ENCODE measurements around the gene CAST. TPM values are rescaled to one million over a fixed set of nuclear protein-coding genes. Genes with fewer than 3 reads are reported as not detected.

The CAST gene
- total and polyA plus RNA-seq, 3 donors from 2014 or later = 195 to 260 (median 241) TPM

DNA sequence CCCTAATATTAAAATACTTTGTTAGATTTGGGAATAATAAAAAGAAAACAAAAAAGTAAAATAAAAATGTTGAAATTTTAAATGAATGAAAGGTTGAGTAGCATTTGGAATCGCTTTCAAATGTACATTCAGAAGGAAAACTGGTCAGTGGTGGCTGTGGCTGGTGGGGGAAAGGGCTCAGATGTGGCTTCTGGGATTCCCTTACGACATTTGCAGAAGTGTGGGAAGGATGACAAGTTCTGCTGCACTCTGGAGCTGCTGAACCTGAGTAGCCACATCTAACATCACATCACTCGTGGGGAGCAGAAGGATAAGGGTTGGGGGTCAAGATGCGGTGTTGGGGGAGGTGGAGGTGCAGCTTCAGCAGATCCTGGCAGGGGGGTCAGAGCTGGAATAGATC is 25.6 kb upstream of the CAST start:
- Histone ChIP-seq H3K27me3 (no peaks in the 10 kb centered on the region), H3K9me3 (no peaks in the 10 kb centered on the region), H3K4me3 (no peak overlapping the region), H3K27ac (no peak overlapping the region), H3K36me3 (ENCODE audit: low read depth, missing control alignments) (no peaks in the 10 kb centered on the region), H3K4me1 (no peaks in the 10 kb centered on the region)
- no peak for TF ChIP-seq POLR2A (IDR thresholded peaks at IDR 0.05)
- TF ChIP-seq, protein P1, sequence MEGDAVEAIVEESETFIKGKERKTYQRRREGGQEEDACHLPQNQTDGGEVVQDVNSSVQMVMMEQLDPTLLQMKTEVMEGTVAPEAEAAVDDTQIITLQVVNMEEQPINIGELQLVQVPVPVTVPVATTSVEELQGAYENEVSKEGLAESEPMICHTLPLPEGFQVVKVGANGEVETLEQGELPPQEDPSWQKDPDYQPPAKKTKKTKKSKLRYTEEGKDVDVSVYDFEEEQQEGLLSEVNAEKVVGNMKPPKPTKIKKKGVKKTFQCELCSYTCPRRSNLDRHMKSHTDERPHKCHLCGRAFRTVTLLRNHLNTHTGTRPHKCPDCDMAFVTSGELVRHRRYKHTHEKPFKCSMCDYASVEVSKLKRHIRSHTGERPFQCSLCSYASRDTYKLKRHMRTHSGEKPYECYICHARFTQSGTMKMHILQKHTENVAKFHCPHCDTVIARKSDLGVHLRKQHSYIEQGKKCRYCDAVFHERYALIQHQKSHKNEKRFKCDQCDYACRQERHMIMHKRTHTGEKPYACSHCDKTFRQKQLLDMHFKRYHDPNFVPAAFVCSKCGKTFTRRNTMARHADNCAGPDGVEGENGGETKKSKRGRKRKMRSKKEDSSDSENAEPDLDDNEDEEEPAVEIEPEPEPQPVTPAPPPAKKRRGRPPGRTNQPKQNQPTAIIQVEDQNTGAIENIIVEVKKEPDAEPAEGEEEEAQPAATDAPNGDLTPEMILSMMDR (IDR thresholded peaks at IDR 0.05) = no peak
- WGBS, 2 donors = 94% methylated on average over 4 of the region's 4 CpGs
- intact Hi-C loops (cut with DNase I; ENCODE audit: low total_unique reads) = no loop called here
- DNase-seq = no peak

DNA sequence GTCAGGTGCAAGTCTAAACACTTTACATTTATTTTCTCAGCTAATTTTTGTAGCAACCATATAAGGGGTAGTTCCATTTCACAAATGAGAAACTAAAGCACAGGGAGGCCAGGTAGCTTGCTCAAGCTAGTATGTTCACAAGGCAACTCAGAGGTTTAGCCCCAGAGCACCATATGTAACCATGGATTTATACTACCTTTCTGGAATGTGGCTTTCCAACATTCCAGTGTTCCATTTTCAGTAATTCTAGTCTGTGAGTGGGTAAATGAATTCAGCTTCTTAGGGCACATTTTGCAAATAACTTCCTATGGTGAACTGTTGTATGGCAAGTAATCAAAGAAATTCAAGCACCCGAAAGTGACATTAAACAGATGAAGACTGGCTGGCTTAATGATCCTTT is 25.0 kb upstream of the CAST start:
- TF ChIP-seq, protein P1 (IDR thresholded peaks at IDR 0.05) = no peak
- no peak for TF ChIP-seq POLR2A (IDR thresholded peaks at IDR 0.05)
- Histone ChIP-seq H3K4me3 (no peak overlapping the region), H3K27me3 (no peaks in the 10 kb centered on the region), H3K4me1 (no peaks in the 10 kb centered on the region), H3K27ac (no peak overlapping the region), H3K9me3 (no peaks in the 10 kb centered on the region), H3K36me3 (ENCODE audit: low read depth, missing control alignments) (no peaks in the 10 kb centered on the region)
- WGBS, 2 donors = 90 to 100% methylated on average over 1 of the region's 1 CpG
- no peak for DNase-seq
- intact Hi-C loops (cut with DNase I; ENCODE audit: low total_unique reads) = no loop called here

DNA sequence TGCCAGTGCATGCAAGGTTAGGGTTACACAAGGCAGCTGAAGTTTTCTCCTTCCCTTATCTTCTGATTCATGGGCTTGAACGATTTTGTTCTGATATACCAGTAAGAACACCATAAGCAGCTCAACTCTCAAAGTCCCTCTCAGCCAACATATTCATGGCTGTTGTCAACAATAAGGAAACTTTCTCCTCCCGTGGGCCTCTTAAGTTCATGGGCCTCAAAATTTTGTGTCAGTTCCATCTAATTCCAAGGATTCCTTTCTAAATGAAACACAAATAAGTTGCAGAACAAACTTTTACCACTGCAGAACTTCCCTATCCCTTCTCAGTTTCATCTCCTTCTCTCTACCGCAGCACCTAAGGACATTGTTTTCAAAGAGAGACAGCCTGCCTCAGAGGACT is 23.6 kb upstream of the CAST start:
- Histone ChIP-seq H3K4me1 (no peaks in the 10 kb centered on the region), H3K9me3 (no peaks in the 10 kb centered on the region), H3K27ac (no peak overlapping the region), H3K27me3 (no peaks in the 10 kb centered on the region), H3K4me3 (no peak overlapping the region), H3K36me3 (ENCODE audit: low read depth, missing control alignments) (no peaks in the 10 kb centered on the region)
- no peak for DNase-seq
- TF ChIP-seq POLR2A (IDR thresholded peaks at IDR 0.05) = no peak
- TF ChIP-seq, protein P1 (IDR thresholded peaks at IDR 0.05) = no peak
- whole genome bisulfite sequencing, 2 donors = 46 to 57% methylated on average over 3 of the region's 3 CpGs
- intact Hi-C loops (cut with DNase I; ENCODE audit: low total_unique reads) = no loop called here

DNA sequence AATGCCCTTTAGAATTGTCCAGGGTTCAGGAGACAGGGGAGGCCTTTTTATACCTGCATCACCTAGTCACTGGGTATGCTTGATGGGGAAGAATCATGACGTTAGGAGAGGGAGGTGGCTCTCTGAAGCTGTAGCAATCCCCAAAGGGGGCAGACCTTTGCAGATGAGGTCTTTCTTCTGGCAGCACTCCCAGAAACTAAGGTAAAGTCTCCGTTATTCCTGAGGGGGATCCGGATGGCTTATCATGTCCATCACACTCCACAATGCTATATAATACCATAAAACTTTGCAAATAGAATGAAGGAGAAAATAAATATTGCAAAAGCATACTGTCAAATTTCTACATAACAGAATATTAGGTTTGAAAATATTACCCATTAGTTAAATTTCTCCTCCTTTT is 21.5 kb upstream of the CAST start:
- intact Hi-C loops (cut with DNase I; ENCODE audit: low total_unique reads) = no loop called here
- H3K4me1 ChIP-seq = no peaks in the 10 kb centered on the region
- no peak for TF ChIP-seq POLR2A (IDR thresholded peaks at IDR 0.05)
- TF ChIP-seq, protein P1 (IDR thresholded peaks at IDR 0.05) = no peak
- 44 to 64% methylated on average over 3 of the region's 3 CpGs for WGBS, 2 donors
- DNase-seq = no peak
- H3K36me3 ChIP-seq (ENCODE audit: low read depth, missing control alignments) = no peaks in the 10 kb centered on the region
- H3K27me3 ChIP-seq = no peaks in the 10 kb centered on the region
- no peaks in the 10 kb centered on the region for H3K9me3 ChIP-seq
- no peak overlapping the region for H3K27ac ChIP-seq
- H3K4me3 ChIP-seq = no peak overlapping the region

DNA sequence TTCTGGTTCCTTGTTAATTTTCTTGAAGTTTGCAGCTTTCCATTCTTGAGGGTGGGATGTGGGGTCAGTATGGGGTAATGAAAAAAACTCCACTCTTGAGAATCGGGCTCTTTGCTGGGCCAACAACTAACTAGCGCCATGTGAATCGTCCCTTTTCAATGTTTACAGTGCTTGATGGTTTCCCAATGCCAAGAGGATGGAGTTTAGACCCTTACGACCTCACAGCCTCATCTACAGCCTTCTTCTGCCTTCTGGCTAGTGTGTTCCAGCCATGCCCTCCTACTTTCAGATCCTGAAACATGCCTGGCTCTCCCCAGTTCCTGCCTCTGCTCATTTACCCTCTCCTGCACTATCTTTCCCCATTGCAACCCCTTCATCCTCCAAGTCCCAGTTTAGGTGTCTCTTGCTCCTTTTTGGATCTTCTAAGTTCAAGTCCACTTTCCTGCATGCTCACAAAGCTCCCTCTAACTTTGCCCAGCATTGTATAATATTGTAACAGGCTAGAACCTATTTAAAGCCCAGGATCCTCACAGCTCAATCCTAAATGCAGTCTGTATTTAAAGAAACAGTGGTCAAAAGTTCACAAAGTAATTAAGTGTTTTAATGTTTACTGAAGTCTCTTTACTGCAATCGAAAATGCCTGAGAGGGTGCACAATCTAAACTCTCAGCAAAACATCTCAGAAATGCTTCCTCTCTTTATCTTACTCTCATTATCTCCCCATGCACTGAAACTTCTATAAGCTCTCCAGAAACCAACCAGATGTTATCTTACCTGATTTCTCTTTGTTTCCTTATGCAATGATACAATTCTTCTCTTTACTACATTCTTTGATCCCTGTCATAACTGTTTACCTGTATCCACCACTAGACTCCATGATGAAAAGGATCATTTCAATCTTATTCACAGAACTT is 20.6 kb upstream of the CAST start:
- no peaks in the 10 kb centered on the region for H3K9me3 ChIP-seq

More for the DNA sequence above, 20.6 kb upstream of the CAST start:
- no peak for TF ChIP-seq POLR2A (IDR thresholded peaks at IDR 0.05)
- TF ChIP-seq, protein P1 (IDR thresholded peaks at IDR 0.05) = no peak
- H3K4me1 ChIP-seq = no peaks in the 10 kb centered on the region
- WGBS, 2 donors = 59 to 71% methylated on average over 5 of the region's 5 CpGs
- H3K27ac ChIP-seq = no peak overlapping the region
- DNase-seq = no peak
- no peaks in the 10 kb centered on the region for H3K36me3 ChIP-seq (ENCODE audit: low read depth, missing control alignments)
- no peaks in the 10 kb centered on the region for H3K27me3 ChIP-seq
- no peak overlapping the region for H3K4me3 ChIP-seq
- intact Hi-C loops (cut with DNase I; ENCODE audit: low total_unique reads) = no loop called here
